GM12891 (cell line): ENCODE results near the gene DERL3.

Source experiments
- DNase-seq: peaks from one replicate; pipeline ENCODE4 v3.0.0; 2011; ENCODE audit warnings: low spot score; ENCODE audit not compliant: insufficient read length
- FAIRE-seq: peaks from 2 replicates; lab custom pipeline; 2011; peaks lifted over from hg19 to GRCh38; lab: Jason Lieb, UNC
- PAX5 ChIP-seq: IDR thresholded peaks from 2 replicates; pipeline ENCODE4 v1.6.1; 2011; ENCODE audit warnings: low read length, moderate library complexity, mild to moderate bottlenecking; ENCODE audit not compliant: insufficient read depth, severe bottlenecking
- POLR2A ChIP-seq: IDR thresholded peaks from 2 replicates; pipeline ENCODE4 v1.6.1; 2011; ENCODE audit warnings: low read depth, low read length, control low read depth
- POLR2AphosphoS5 ChIP-seq: IDR thresholded peaks from 2 replicates; pipeline ENCODE4 v1.6.1; 2011; ENCODE audit warnings: low read depth, low read length, control low read depth
- POU2F2 ChIP-seq: IDR thresholded peaks from 2 replicates; pipeline ENCODE4 v1.6.1; 2011; ENCODE audit warnings: low read depth, mild to moderate bottlenecking, control low read depth, low read length, moderate library complexity
- SPI1 ChIP-seq: IDR thresholded peaks from 2 replicates; pipeline ENCODE4 v1.6.1; 2011; ENCODE audit warnings: low read depth, low read length, control low read depth
- TAF1 ChIP-seq: IDR thresholded peaks from 2 replicates; pipeline ENCODE4 v1.6.1; 2011; ENCODE audit warnings: low read depth, low read length, control low read depth

Gene DERL3

GRCh38 chr22:23837496-23837859, 1.3 kb downstream of the DERL3 start:
- FAIRE-seq (no peak), DNase-seq (no peak)
- TF ChIP-seq POLR2A (no peak), PAX5 (no peak), SPI1 (no peak), TAF1 (no peak), POLR2AphosphoS5 (no peak), POU2F2 (no peak)

GRCh38 chr22:23836692-23837495, 1.9 kb downstream of the DERL3 start:
- peak; percentile 84 for FAIRE-seq
- TF ChIP-seq POU2F2 (no peak), POLR2A (no peak), SPI1 (no peak), PAX5 (no peak), TAF1 (no peak), POLR2AphosphoS5 (no peak)
- DNase-seq, result no peak

GRCh38 chr22:23836281-23836680, 2.5 kb downstream of the DERL3 start:
- no peak for FAIRE-seq
- no peak for TF ChIP-seq POLR2A
- no peak for TF ChIP-seq POU2F2
- no peak for TF ChIP-seq POLR2AphosphoS5
- TF ChIP-seq TAF1, result no peak
- no peak for TF ChIP-seq PAX5
- TF ChIP-seq SPI1, result no peak
- DNase-seq, result no peak

GRCh38 chr22:23835484-23836144, 3.2 kb downstream of the DERL3 start:
- FAIRE-seq (no peak), DNase-seq (no peak)
- TF ChIP-seq TAF1 (no peak), POLR2AphosphoS5 (no peak), POU2F2 (no peak), POLR2A (no peak), SPI1 (no peak), PAX5 (no peak)

- TF ChIP-seq TAF1 (no peak), PAX5 (no peak), POLR2AphosphoS5 (0 out of 2 replicates have a peak, but pooled peaks have one; percentile 21)
- FAIRE-seq (no peak), DNase-seq (no peak)
These were observed 3.9 kb downstream of the DERL3 start for GRCh38 chr22:23834793-23835483.

- no peak for FAIRE-seq
These were observed 4.4 kb downstream of the DERL3 start for GRCh38 chr22:23834406-23834792.

GRCh38 chr22:23833911-23834317, 4.9 kb downstream of the DERL3 start:
- DNase-seq (no peak), FAIRE-seq (no peak)
- TF ChIP-seq PAX5 (no peak), POLR2A (no peak), SPI1 (no peak), POLR2AphosphoS5 (no peak), POU2F2 (no peak), TAF1 (no peak)

More at GRCh38 chr22:23834406-23834792, 4.4 kb downstream of the DERL3 start:
- DNase-seq, result no peak
- TF ChIP-seq POLR2AphosphoS5 (no peak), SPI1 (no peak)

GRCh38 chr22:23833017-23833751, 5.6 kb downstream of the DERL3 start:
- no peak for FAIRE-seq
- no peak for DNase-seq

GRCh38 chr22:23832226-23833016, 6.4 kb downstream of the DERL3 start:
- DNase-seq (no peak), FAIRE-seq (no peak)
- TF ChIP-seq PAX5, result no peak
- no peak for TF ChIP-seq SPI1
- no peak for TF ChIP-seq POU2F2
- no peak for TF ChIP-seq POLR2AphosphoS5
- no peak for TF ChIP-seq TAF1
- no peak for TF ChIP-seq POLR2A

More at GRCh38 chr22:23833017-23833751, 5.6 kb downstream of the DERL3 start:
- no peak for TF ChIP-seq PAX5
- TF ChIP-seq POLR2A, result no peak
- no peak for TF ChIP-seq POU2F2
- TF ChIP-seq TAF1, result no peak
- TF ChIP-seq POLR2AphosphoS5, result no peak
- TF ChIP-seq SPI1, result no peak
